Measurements from ENCODE around the gene PEX14.

PEX14 gene

DNA sequence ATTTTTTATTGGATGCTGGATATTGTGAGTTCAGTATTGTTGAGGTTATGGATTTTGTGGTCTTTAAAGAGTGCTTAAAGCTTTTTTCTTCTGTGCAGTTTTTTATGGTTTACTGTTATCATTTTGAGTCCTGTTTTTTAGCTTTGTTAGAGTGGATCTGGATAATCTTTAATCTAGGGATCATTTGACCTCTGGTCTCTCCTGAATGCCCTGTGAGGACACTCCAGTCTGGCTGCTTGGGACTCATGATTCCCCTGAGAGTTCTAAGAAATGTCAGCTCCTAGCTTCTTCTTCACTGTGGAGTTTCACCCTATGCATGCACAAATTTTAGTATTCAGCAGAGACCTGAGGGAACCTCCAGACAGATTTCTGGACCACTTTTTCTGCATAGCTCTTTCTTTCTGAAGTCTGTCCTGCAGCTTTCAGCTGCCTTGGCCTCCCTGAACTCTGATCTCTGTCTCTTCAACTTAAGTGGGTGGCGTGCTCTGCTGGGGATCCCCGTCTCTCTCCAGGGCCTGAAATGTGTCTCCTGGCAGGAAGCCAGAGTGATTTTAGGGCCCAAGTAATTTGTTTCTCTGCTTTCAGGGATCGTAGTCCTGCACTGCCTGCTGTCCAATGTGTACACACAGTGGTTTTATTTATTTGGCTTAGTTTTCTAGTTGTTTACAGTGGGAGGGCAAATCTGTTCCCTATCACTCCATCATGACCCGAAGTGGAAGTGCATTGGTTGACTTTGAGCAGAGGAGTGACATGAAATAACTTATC is 14.7 kb downstream of the PEX14 start:
- H3K4me3 ChIP-seq (ENCODE audit: low read depth, low read length) = no peak overlapping the region
- TF ChIP-seq, protein P1, sequence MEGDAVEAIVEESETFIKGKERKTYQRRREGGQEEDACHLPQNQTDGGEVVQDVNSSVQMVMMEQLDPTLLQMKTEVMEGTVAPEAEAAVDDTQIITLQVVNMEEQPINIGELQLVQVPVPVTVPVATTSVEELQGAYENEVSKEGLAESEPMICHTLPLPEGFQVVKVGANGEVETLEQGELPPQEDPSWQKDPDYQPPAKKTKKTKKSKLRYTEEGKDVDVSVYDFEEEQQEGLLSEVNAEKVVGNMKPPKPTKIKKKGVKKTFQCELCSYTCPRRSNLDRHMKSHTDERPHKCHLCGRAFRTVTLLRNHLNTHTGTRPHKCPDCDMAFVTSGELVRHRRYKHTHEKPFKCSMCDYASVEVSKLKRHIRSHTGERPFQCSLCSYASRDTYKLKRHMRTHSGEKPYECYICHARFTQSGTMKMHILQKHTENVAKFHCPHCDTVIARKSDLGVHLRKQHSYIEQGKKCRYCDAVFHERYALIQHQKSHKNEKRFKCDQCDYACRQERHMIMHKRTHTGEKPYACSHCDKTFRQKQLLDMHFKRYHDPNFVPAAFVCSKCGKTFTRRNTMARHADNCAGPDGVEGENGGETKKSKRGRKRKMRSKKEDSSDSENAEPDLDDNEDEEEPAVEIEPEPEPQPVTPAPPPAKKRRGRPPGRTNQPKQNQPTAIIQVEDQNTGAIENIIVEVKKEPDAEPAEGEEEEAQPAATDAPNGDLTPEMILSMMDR (IDR thresholded peaks at IDR 0.05; ENCODE audit: low read depth, low read length) = no peak
- TF ChIP-seq MYC (IDR thresholded peaks at IDR 0.05; ENCODE audit: low read depth, low read length) = no peak
- TF ChIP-seq POLR2A (IDR thresholded peaks at IDR 0.05; ENCODE audit: extremely low read depth, insufficient read length) = no peak
- TF ChIP-seq, protein P2, sequence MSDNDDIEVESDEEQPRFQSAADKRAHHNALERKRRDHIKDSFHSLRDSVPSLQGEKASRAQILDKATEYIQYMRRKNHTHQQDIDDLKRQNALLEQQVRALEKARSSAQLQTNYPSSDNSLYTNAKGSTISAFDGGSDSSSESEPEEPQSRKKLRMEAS (IDR thresholded peaks at IDR 0.05; ENCODE audit: low read depth, low read length) = no peak
- DNase-seq (ENCODE audit: low read depth) = no peak

DNA sequence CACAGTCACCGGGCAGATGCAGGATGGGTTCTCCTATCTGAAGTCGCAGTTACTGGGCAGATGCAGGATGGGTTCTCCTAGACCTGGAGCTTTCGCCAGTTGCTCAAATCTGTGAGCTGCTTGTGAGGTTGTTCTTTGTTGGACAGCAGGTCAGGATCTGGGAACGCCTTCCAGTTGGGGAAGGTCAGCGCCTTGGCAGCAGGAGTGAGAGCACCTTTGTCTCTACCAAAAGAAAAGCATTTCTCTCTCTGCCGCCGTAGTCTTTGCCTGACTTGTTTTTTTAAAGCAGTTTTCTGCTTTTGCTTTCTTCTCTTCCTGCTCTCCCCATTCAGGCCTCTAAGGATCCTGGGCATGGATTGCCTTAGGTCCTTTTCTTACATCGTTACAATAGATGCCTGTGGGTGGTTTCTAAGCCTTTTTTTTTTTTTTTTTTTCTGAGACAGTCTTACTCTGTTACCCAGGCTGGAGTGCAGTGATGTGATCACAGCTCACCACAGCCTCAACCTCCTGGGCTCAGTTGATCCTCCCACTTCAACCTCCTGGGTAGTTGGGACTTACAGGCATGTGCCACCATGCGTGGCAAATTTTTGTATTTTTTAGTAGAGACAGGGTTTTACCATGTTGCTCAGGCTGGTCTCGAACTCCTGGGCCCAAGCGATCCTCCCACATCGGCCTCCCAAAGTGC is 15.7 kb downstream of the PEX14 start:
- DNase-seq (ENCODE audit: low read depth) = no peak
- H3K4me3 ChIP-seq (ENCODE audit: low read depth, low read length) = no peak overlapping the region
- TF ChIP-seq, protein P1 (IDR thresholded peaks at IDR 0.05; ENCODE audit: low read depth, low read length) = no peak
- TF ChIP-seq POLR2A (IDR thresholded peaks at IDR 0.05; ENCODE audit: extremely low read depth, insufficient read length) = no peak

DNA sequence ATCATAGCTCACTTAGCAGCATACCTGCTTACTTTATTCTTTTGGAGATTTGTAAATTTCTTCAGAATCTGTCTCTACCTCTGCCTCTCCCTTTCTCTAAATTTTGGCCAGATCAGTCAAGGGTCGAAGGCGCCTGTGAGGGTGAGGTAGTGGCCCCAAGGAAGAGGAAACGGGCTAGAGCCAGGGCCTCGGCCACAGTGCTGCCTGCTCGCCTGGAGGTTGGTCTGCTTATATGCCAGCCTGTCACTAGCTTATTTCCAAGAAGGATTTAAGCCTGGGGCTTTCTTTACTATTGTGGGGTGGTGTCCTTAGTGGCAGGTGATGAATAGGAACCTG is 19.6 kb downstream of the PEX14 start:
- no peak for DNase-seq (ENCODE audit: low read depth)
- H3K4me3 ChIP-seq (ENCODE audit: low read depth, low read length) = no peak overlapping the region
- TF ChIP-seq, protein P2 (IDR thresholded peaks at IDR 0.05; ENCODE audit: low read depth, low read length) = no peak
- TF ChIP-seq POLR2A (IDR thresholded peaks at IDR 0.05; ENCODE audit: extremely low read depth, insufficient read length) = no peak
- TF ChIP-seq, protein P1 (IDR thresholded peaks at IDR 0.05; ENCODE audit: low read depth, low read length) = no peak
- TF ChIP-seq MYC (IDR thresholded peaks at IDR 0.05; ENCODE audit: low read depth, low read length) = no peak

DNA sequence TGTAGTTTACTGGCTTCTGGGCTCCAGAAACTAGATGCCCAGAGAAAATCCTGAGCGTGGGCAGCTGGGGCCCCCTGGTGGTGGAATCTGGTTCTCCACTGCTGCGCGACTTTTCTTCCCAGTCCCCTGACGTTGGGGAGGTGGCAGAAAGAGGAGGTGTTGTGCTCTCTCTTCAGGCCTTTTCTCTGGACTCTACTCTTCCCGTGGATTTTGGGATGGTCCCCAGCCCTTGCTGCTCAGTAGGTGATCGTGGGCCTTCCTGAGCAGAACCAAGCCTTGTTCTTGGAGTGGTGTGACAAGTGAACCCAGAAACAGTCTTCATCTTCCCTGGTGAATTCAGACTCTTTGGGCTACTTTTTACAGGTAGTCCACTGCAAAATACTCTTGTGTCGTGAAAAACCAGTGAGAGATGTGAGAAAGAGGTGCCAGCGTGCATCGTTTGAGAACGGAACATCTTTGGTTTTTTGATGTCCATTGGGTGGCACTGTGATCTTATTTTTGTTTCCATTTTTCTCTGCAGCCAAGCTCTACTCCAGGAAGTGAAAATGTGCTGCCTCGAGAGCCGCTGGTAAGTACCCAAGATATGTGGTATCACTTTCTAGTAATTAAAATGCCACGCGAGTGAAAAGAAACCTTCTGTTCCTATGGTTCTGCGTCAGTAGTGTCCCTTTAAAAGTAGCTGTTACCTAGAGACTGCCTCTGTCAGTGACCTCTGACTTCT is 20.2 kb downstream of the PEX14 start:
- peak; percentile 77 for DNase-seq (ENCODE audit: low read depth)
- TF ChIP-seq POLR2A (IDR thresholded peaks at IDR 0.05; ENCODE audit: extremely low read depth, insufficient read length) (no peak), MYC (IDR thresholded peaks at IDR 0.05; ENCODE audit: low read depth, low read length) (peak; percentile 43; the same call in 1 of the 2 replicates)
- TF ChIP-seq, protein P1 (IDR thresholded peaks at IDR 0.05; ENCODE audit: low read depth, low read length) = peak; percentile 92
- TF ChIP-seq, protein P2 (IDR thresholded peaks at IDR 0.05; ENCODE audit: low read depth, low read length) = no peak

DNA sequence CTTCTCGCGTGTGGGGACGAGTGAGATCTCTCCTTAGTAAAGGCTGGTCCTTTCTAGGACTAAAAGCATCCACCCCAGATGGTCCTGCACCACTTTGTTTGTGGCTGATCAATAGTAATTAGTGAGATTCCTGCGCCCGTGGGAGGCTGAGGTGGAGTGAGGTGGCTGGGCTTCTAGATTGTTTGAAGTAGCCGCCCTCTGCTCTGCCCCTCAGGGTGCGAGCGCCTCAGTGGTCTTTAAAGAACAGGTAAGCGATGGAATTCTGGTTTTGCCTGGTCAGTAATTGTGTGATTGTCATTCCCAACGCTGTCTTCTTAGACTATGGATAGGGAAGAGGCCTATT is 20.7 kb downstream of the PEX14 start:
- no peak for DNase-seq (ENCODE audit: low read depth)
- H3K4me3 ChIP-seq (ENCODE audit: low read depth, low read length) = no peak overlapping the region

More for the DNA sequence above, 20.2 kb downstream of the PEX14 start:
- H3K4me3 ChIP-seq (ENCODE audit: low read depth, low read length) = no peak overlapping the region

More for the DNA sequence above, 20.7 kb downstream of the PEX14 start:
- TF ChIP-seq POLR2A (IDR thresholded peaks at IDR 0.05; ENCODE audit: extremely low read depth, insufficient read length) (no peak), MYC (IDR thresholded peaks at IDR 0.05; ENCODE audit: low read depth, low read length) (no peak)
- TF ChIP-seq, protein P2 (IDR thresholded peaks at IDR 0.05; ENCODE audit: low read depth, low read length) = no peak
- TF ChIP-seq, protein P1 (IDR thresholded peaks at IDR 0.05; ENCODE audit: low read depth, low read length) = no peak
